ENCODE data around the gene FOLR2. TPM values are rescaled to one million over a fixed set of nuclear protein-coding genes. Genes with fewer than 3 reads are reported as not detected.
"Not testable (repeated sequence)": the region's sequence is repeated elsewhere in the genome, so short reads cannot be mapped to it uniquely, and the experiment has no call there.

The FOLR2 gene
- total RNA-seq, 1 donor from 2014 or later: not detected

- Mint-ChIP-seq H3K4me1 (peaks cover 5% of the 10 kb centered on the region), H3K4me3 (no peak overlapping the region), H3K27me3 (ENCODE audit: low read depth) (peaks cover 16% of the 10 kb centered on the region), H3K36me3 (ENCODE audit: low read depth) (no peaks in the 10 kb centered on the region), H3K9me3 (no peaks in the 10 kb centered on the region), H3K27ac (ENCODE audit: unreplicated experiment) (no peak overlapping the region)
- DNase-seq (ENCODE audit: low read depth, low spot score): no peak
- TF ChIP-seq CTCF (conservative IDR thresholded peaks at IDR 0.05): no peak
These were observed 37.4 kb upstream of the FOLR2 start for GRCh38 chr11:72179049-72179803.

- Mint-ChIP-seq H3K27ac (ENCODE audit: unreplicated experiment) (no peak overlapping the region), H3K4me1 (peaks cover 5% of the 10 kb centered on the region)
These were observed 36.7 kb upstream of the FOLR2 start for GRCh38 chr11:72179804-72180396.

GRCh38 chr11:72180892-72181552 is 35.6 kb upstream of the FOLR2 start:
- not testable (repeated sequence) for DNase-seq (ENCODE audit: low read depth, low spot score); H3K4me1 Mint-ChIP-seq; H3K27ac Mint-ChIP-seq (ENCODE audit: unreplicated experiment); H3K36me3 Mint-ChIP-seq (ENCODE audit: low read depth); H3K9me3 Mint-ChIP-seq; H3K4me3 Mint-ChIP-seq
- H3K27me3 Mint-ChIP-seq (ENCODE audit: low read depth): peaks cover 16% of the 10 kb centered on the region

More at GRCh38 chr11:72179804-72180396, 36.7 kb upstream of the FOLR2 start:
- Mint-ChIP-seq H3K4me3 (no peak overlapping the region), H3K36me3 (ENCODE audit: low read depth) (no peaks in the 10 kb centered on the region), H3K27me3 (ENCODE audit: low read depth) (peaks cover 16% of the 10 kb centered on the region), H3K9me3 (no peaks in the 10 kb centered on the region)
- DNase-seq (ENCODE audit: low read depth, low spot score): no peak
- no peak for TF ChIP-seq CTCF (conservative IDR thresholded peaks at IDR 0.05)

GRCh38 chr11:72181553-72181958 is 35.0 kb upstream of the FOLR2 start:
- not testable (repeated sequence) for H3K4me1 Mint-ChIP-seq; H3K4me3 Mint-ChIP-seq; H3K36me3 Mint-ChIP-seq (ENCODE audit: low read depth); DNase-seq (ENCODE audit: low read depth, low spot score); H3K27ac Mint-ChIP-seq (ENCODE audit: unreplicated experiment); H3K9me3 Mint-ChIP-seq
- H3K27me3 Mint-ChIP-seq (ENCODE audit: low read depth): peaks cover 16% of the 10 kb centered on the region

- Mint-ChIP-seq H3K4me3 (no peak overlapping the region), H3K36me3 (ENCODE audit: low read depth) (no peaks in the 10 kb centered on the region), H3K27ac (ENCODE audit: unreplicated experiment) (no peak overlapping the region), H3K4me1 (peaks cover 4% of the 10 kb centered on the region), H3K27me3 (ENCODE audit: low read depth) (no peaks in the 10 kb centered on the region), H3K9me3 (no peaks in the 10 kb centered on the region)
- DNase-seq (ENCODE audit: low read depth, low spot score): no peak
- TF ChIP-seq CTCF (conservative IDR thresholded peaks at IDR 0.05): no peak
These were observed 28.3 kb upstream of the FOLR2 start for GRCh38 chr11:72188267-72188666.

GRCh38 chr11:72189455-72190250 is 26.9 kb upstream of the FOLR2 start:
- no peak overlapping the region for H3K4me3 Mint-ChIP-seq

More at GRCh38 chr11:72189455-72190250, 26.9 kb upstream of the FOLR2 start:
- no peaks in the 10 kb centered on the region for H3K27me3 Mint-ChIP-seq (ENCODE audit: low read depth)
- H3K36me3 Mint-ChIP-seq (ENCODE audit: low read depth): no peaks in the 10 kb centered on the region
- no peaks in the 10 kb centered on the region for H3K4me1 Mint-ChIP-seq
- no peak for DNase-seq (ENCODE audit: low read depth, low spot score)
- H3K27ac Mint-ChIP-seq (ENCODE audit: unreplicated experiment): no peak overlapping the region
- no peak for TF ChIP-seq CTCF (conservative IDR thresholded peaks at IDR 0.05)
- no peaks in the 10 kb centered on the region for H3K9me3 Mint-ChIP-seq

All from neural crest cell (in vitro differentiated cells).